Astrocyte of the hippocampus (primary cell): Measurements from ENCODE around the gene SUGT1.
"Not testable (repeated sequence)": the region's sequence is repeated elsewhere in the genome, so short reads cannot be mapped to it uniquely, and the experiment has no call there.

Source experiments
- DNase-seq: peaks from one replicate; pipeline ENCODE4 v3.0.0; 2011; ENCODE audit warnings: low read depth, low spot score

SUGT1 gene

GRCh38 chr13:52669677-52670076 is 17.0 kb downstream of the SUGT1 start:
- no peak for DNase-seq

GRCh38 chr13:52670726-52671125 is 18.1 kb downstream of the SUGT1 start:
- no peak for DNase-seq

DNA sequence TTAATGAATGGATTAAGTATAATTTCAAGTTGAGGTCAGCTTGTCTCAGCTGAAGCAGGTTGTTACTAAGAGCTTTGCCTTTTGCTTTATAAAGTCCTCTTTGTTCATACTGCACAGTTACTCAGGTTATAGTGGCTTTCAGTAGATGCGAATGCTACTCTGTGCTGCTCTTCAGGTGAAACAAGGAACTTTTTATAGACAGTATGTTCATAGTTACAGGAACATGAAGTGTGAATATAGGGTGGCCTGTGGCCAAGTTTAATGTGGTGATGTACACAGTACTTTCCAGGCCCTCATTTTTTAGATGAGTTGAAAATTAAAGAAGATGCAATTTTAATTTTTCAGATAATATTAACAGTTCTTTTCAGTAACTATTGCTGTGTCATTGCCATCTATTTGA is 20.8 kb downstream of the SUGT1 start:
- DNase-seq = no peak

GRCh38 chr13:52677823-52678222 is 25.2 kb downstream of the SUGT1 start:
- DNase-seq = no peak

DNA sequence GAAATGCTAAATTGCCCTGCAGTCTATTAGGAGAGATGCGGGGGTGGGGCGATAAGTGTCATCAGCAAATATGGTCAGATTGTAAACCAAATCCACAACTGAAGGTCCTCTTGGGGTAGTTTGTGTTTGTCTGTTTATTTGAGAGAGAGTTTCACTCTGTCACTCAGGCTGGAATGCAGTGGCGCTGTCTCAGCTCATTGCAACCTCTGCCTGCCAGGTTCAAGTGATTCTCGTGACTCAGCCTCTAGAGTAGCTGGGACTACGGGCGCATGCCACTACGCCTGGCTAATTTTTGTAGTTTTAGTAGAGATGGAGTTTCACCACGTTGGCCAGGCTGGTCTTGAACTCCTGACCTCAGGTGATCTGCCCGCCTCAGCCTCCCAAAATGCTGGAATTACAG is 33.2 kb downstream of the SUGT1 start:
- DNase-seq = peak; percentile 5

- peak; percentile 12 for DNase-seq
Observed at GRCh38 chr13:52686376-52686775, 33.7 kb downstream of the SUGT1 start.

- peak; percentile 28 for DNase-seq
Observed at GRCh38 chr13:52695856-52696255, 43.2 kb downstream of the SUGT1 start.

DNA sequence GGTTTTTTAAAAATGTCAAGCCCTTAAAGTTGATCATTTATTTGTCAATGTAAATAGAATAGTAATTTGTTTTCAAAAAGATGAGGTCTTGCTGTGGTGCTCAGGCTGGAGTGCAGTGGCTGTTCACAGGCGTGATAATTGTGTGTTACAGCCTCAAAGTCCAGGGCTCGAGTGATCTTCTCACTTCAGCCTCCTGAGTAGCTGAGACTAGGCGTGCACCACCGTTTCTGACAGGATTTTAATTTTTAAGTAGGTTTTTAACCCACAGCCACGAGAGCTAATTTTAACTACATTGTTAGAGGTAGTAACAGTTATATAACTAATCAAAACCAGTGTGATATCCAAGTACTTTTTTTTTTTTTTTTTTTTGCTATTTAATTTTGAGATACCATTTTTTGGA is 43.9 kb downstream of the SUGT1 start:
- DNase-seq = no peak

GRCh38 chr13:52701728-52702465 is 49.3 kb downstream of the SUGT1 start:
- no peak for DNase-seq

GRCh38 chr13:52703482-52703881 is 50.8 kb downstream of the SUGT1 start:
- DNase-seq = no peak

- no peak for DNase-seq
Observed at GRCh38 chr13:52706081-52706480, 53.4 kb downstream of the SUGT1 start.

- DNase-seq = no peak
Observed at GRCh38 chr13:52707375-52707774, 54.7 kb downstream of the SUGT1 start.

DNA sequence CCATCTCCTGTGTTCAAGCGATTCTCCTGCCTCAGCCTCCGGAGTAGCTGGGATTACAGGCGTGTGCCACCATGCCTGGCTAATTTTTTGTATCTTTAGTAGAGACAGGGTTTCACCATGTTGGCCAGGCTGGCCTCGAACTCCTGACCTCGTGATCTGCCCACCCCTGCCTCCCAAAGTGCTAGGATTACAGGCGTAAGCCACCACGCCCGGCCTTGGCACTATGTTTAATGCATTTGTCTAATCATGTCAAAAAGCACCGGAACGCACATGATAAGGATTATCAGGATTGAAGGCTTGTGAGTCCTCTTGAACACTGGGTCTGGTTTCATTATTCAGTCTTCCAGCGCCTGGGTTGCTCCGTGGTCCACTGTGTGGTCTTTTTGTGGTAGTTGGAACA is 55.6 kb downstream of the SUGT1 start:
- DNase-seq = not testable (repeated sequence)

- no peak for DNase-seq
Observed at GRCh38 chr13:52711286-52711685, 58.6 kb downstream of the SUGT1 start.

DNA sequence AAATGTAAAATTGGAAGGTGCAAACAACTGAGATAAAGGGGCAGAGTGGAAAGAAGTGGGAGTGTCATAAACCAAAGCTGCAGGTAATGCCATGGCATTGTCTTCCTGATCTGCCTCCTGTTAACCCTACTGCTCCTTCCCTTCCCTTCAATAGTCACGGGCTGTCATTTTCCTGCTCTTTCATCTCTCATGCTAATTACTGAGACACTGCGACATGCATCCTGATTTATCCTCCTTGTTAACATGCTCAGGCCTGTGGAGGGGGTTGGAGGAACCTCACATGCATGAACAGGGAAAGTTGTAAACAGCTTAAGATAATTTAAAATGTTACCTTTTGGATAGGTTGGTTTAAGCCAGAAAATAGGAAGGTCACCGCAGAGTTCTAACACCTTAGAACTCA is 59.7 kb downstream of the SUGT1 start:
- DNase-seq = no peak

DNA sequence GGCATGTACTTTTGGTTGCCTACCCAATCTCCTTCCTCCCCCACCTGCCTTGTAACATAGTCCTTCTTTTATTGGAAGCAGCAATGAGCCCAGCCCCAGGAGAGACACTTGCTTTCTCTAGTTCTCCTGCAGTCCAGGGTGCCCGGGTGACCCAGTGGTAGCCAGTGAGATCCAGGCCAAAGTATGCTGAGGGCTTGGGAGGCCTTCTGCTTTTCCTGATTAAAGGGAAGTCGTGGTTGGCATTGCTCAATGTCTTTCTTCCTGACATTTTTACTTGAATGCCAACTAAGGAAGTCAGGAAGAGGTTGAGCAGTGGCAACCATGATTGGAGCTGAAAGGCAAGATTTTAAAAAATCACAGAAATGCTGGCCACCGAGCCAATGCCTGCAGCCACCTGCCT is 61.3 kb downstream of the SUGT1 start:
- no peak for DNase-seq

DNA sequence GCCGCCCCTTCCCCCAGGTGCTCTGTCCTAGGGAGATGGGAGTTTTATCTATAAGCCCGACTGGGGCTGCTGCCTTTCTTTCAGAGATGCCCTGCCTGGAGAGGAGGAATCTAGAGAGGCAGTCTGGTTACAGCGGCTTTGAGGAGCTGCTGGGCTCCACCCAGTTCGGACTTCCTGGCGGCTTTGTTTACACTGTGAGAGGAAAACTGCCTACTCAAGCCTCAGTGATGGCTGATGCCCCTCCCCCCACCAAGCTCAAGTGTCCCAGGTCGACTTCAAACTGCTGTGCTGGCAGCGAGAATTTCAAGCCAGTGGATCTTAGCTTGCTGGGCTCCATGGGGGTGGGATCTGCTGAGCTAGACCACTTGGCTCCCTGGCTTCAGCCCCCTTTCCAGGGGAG is 68.3 kb downstream of the SUGT1 start:
- DNase-seq = not testable (repeated sequence)

DNA sequence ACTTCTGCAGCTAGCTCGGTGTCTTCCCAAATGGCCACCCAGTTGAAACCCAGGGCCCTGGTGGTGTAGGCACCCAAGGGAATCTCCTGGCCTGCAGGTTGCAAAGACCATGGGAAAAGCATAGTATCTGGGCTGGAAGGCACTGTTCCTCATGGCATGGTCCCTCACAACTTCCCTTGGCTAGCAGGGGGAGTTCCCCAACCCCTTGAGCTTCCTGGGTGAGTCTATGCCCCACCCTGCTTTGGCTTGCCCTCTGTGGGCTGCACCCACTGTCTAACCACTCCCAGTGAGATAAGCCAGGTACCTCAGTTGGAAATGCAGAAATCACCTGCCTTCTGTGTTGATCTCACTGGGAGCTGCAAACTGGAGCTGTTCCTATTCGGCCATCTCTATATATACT is 68.7 kb downstream of the SUGT1 start:
- DNase-seq = not testable (repeated sequence)

GRCh38 chr13:52723181-52723580 is 70.5 kb downstream of the SUGT1 start:
- no peak for DNase-seq

DNA sequence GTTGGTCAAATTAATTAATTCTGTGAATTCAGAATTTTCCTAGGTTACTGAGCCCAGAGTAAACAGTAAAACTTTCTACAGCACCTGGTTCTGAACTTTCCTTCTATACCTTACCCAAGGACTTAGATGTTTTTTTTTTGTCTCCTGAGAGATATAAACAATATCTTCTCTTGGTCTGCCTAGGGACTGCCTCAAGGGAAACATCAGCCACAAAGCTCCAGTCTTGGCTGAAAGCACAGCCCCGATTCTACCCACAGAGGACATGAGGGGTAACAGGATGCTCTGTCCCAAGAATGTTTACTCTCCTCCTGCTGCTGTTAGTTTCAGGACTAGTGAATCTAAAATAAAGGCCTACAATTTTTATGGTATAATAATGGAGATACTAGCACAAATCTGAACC is 72.7 kb downstream of the SUGT1 start:
- DNase-seq = no peak

DNA sequence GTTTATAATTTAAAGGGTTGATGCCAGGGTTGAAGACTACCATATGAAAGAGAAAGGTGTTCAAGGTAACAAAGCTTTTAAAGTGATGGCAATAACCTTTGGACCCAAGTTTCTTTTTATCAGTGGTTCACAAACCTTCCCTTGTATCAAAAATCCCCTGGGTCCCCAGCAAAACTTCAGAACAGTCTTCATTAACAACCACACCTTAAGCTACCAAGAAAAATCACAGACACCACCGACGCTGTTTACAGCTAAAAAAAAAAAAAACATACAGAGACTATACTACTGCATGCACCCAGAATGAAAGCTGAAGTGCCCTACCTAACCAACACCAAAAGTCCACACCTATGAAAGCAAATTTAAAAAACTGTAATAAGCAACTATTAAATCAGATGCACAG is 73.6 kb downstream of the SUGT1 start:
- DNase-seq = no peak

- no peak for DNase-seq
Observed at GRCh38 chr13:52734075-52734623, 81.5 kb downstream of the SUGT1 start.

DNA sequence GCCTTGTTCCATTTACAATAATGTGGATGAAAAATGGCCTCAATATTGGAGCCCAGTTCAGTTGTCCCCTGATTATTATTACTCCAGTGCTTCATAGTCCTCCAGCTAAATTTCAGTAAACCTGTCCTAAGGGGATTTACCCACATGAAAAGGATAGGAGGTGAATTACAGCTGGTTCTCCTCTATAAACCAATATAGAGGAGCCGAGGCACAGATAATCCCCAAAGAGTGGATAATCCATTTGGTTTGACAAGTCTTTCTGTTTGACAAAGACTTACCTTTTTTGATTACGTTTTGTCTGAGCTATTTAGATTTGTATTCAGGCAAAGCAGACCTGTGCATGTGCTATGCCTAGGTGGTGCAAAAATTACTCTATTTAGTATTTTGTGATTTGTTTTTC is 84.3 kb downstream of the SUGT1 start:
- no peak for DNase-seq

DNA sequence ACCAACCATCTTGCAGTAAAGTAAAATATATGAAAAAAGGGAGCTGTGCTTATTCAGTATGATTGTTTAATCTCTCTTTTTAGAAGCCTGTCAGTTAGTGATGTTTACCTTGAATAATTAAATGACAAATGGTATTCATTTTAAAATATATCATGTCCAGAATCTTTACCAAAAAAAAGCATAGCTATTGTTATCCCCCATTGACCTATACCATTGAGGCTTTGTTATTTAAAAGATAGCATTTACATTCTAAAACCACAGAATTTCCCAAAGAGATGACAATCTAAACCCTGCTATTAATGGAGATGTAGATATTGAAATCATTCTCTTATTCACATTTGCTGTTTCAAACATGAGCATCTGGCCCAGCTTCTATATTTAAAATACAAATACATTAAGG is 84.8 kb downstream of the SUGT1 start:
- no peak for DNase-seq
